ENCODE data around the gene CNTNAP1. TPM values are rescaled to one million over a fixed set of nuclear protein-coding genes. Genes with fewer than 3 reads are reported as not detected.

CNTNAP1 gene
- total RNA-seq, 2 experiments from 2014 or later: 1.2 to 1.4 TPM

GRCh38 chr17:42743595-42744282 lies 61.4 kb downstream of the CNTNAP1 start:
- Mint-ChIP-seq H3K27ac (peak overlapping the region; percentile 98), H3K4me1 (peaks cover 19% of the 10 kb centered on the region), H3K4me3 (peak overlapping the region; percentile 89), H3K36me3 (ENCODE audit: low read depth) (peaks cover 2% of the 10 kb centered on the region), H3K27me3 (peaks cover 5% of the 10 kb centered on the region), H3K9me3 (ENCODE audit: low read depth) (peaks cover 2% of the 10 kb centered on the region)
- no peak for ATAC-seq
- ChIA-PET CTCF (interaction anchor here (0.7 to 1.7 kb wide), 5 partner anchors 16 to 82 kb away, joined by 3 to 12 read pairs (median 3); partner anchors contain the start of gene VPS25), POLR2A (interaction anchor here (0.6 to 0.7 kb wide), 2 partner anchors 428 to 709 kb away, joined by 4 to 6 read pairs; no protein-coding TSS in a partner anchor)
- no peak for DNase-seq
- intact Hi-C loops (cut with DNase I, micrococcal nuclease): loop anchor here (1.0 to 5.0 kb wide), 12 partner anchors 19 to 574 kb away; partner anchors contain the start of genes VPS25 (in 2 of the 2), AARSD1 (in 1 of the 2), CNTD1 (in 1 of the 2) and COA3 (in 1 of the 2)

GRCh38 chr17:42744283-42744805 lies 62.0 kb downstream of the CNTNAP1 start:
- intact Hi-C loops (cut with DNase I, micrococcal nuclease): loop anchor here (1.0 to 5.0 kb wide), 12 partner anchors 18 to 573 kb away; partner anchors contain the start of genes VPS25 (in 2 of the 2), AARSD1 (in 1 of the 2), CNTD1 (in 1 of the 2) and COA3 (in 1 of the 2)
- DNase-seq (peak; percentile 85), ATAC-seq (peak; percentile 88)
- peaks cover 2% of the 10 kb centered on the region for H3K36me3 Mint-ChIP-seq (ENCODE audit: low read depth)
- peaks cover 19% of the 10 kb centered on the region for H3K4me1 Mint-ChIP-seq
- H3K4me3 Mint-ChIP-seq: peak overlapping the region; percentile 89
- CTCF ChIA-PET: interaction anchor here (0.7 to 1.7 kb wide), 4 partner anchors 19 to 83 kb away, joined by 3 to 12 read pairs (median 3); partner anchors contain the start of gene VPS25
- peaks cover 2% of the 10 kb centered on the region for H3K9me3 Mint-ChIP-seq (ENCODE audit: low read depth)
- peak overlapping the region; percentile 98 for H3K27ac Mint-ChIP-seq
- POLR2A ChIA-PET: no interaction called here
- peaks cover 7% of the 10 kb centered on the region for H3K27me3 Mint-ChIP-seq

- intact Hi-C loops (cut with DNase I, micrococcal nuclease): loop anchor here (1.0 to 5.0 kb wide), 16 partner anchors 18 to 572 kb away; partner anchors contain the start of genes CNTD1 (in 2 of the 2), COA3 (in 2 of the 2), RETREG3 (in 2 of the 2) and TUBG1 (in 2 of the 2)
- POLR2A ChIA-PET: no interaction called here
- H3K36me3 Mint-ChIP-seq (ENCODE audit: low read depth): peaks cover 2% of the 10 kb centered on the region
Measured at GRCh38 chr17:42744806-42745617, 62.7 kb downstream of the CNTNAP1 start, which contains the start of gene EZH1. Gene EZH1 (minus strand): TSS chr17:42745040. CDS start chr17:42728941, 16,099 bp downstream.

GRCh38 chr17:42748202-42748907 lies 66.0 kb downstream of the CNTNAP1 start:
- Mint-ChIP-seq H3K27me3 (peaks cover 10% of the 10 kb centered on the region), H3K36me3 (ENCODE audit: low read depth) (peaks cover 2% of the 10 kb centered on the region), H3K9me3 (ENCODE audit: low read depth) (peaks cover 2% of the 10 kb centered on the region), H3K4me3 (no peak overlapping the region), H3K4me1 (peaks cover 16% of the 10 kb centered on the region), H3K27ac (no peak overlapping the region)
- ChIA-PET POLR2A (no interaction called here), CTCF (interaction anchor here (0.6 to 1.7 kb wide), 4 partner anchors 11 to 200 kb away, joined by 3 to 5 read pairs (median 4); no protein-coding TSS in a partner anchor)
- no peak for DNase-seq
- intact Hi-C loops (cut with DNase I, micrococcal nuclease): loop anchor here in 1 of 2 experiments (5.0 kb wide), 1 partner anchor 424 kb away; the partner anchor contains the start of gene NBR1
- ATAC-seq: no peak

More at GRCh38 chr17:42744806-42745617, 62.7 kb downstream of the CNTNAP1 start, which contains the start of gene EZH1:
- DNase-seq: peak; percentile 96
- CTCF ChIA-PET: no interaction called here
- Mint-ChIP-seq H3K4me3 (peak within 1 kb of the TSS; percentile 89), H3K27ac (peak within 1 kb of the TSS; percentile 98), H3K4me1 (peaks cover 19% of the 10 kb centered on the region), H3K27me3 (peaks cover 7% of the 10 kb centered on the region), H3K9me3 (ENCODE audit: low read depth) (peaks cover 2% of the 10 kb centered on the region)
- peak; percentile 91 for ATAC-seq

GRCh38 chr17:42748908-42749798 lies 66.8 kb downstream of the CNTNAP1 start:
- Mint-ChIP-seq H3K27me3 (peaks cover 14% of the 10 kb centered on the region), H3K27ac (no peak overlapping the region), H3K4me1 (peaks cover 8% of the 10 kb centered on the region), H3K36me3 (ENCODE audit: low read depth) (peaks cover 2% of the 10 kb centered on the region), H3K9me3 (ENCODE audit: low read depth) (peaks cover 2% of the 10 kb centered on the region), H3K4me3 (no peak overlapping the region)
- DNase-seq (no peak), ATAC-seq (no peak)
- intact Hi-C loops (cut with DNase I, micrococcal nuclease): loop anchor here in 1 of 2 experiments (5.0 kb wide), 1 partner anchor 423 kb away; the partner anchor contains the start of gene NBR1
- CTCF ChIA-PET: interaction anchor here (0.6 to 1.7 kb wide), 4 partner anchors 10 to 200 kb away, joined by 3 to 5 read pairs (median 4); no protein-coding TSS in a partner anchor
- POLR2A ChIA-PET: no interaction called here

Small RNA genes within 50 kb of the gene (microRNA-seq; reads per million reads assigned to microRNA genes)
- 1.4 reads per million for gene MIR6780A (ENCODE audit: borderline replicate concordance)

Other genes starting within 250 kb of the CNTNAP1 start
- 10 to 100 TPM; 13.3 to 15.9 TPM for gene ATP6V0A1, start 223.7 kb upstream of the CNTNAP1 start, total RNA-seq
- gene NAGLU, start 146.3 kb upstream of the CNTNAP1 start, total RNA-seq: 10 to 100 TPM in 1 of 2 experiments, 1 to 10 TPM in 1; 9.7 to 12.5 TPM
- gene HSD17B1, start 129.6 kb upstream of the CNTNAP1 start, total RNA-seq: under 1 TPM; 0.35 to 0.41 TPM
- 100 to 1,000 TPM in 1 of 2 experiments, 10 to 100 TPM in 1; 83.3 to 105 TPM for gene COASY, start 120.4 kb upstream of the CNTNAP1 start, total RNA-seq
- gene MLX, start 115.4 kb upstream of the CNTNAP1 start, total RNA-seq: 10 to 100 TPM; 38.7 to 40.7 TPM
- 10 to 100 TPM; 27.0 to 28.9 TPM for gene PSMC3IP, start 104.8 kb upstream of the CNTNAP1 start, total RNA-seq
- gene RETREG3, start 73.2 kb upstream of the CNTNAP1 start, total RNA-seq: 10 to 100 TPM; 28.3 to 30.9 TPM
- 100 to 1,000 TPM in 1 of 2 experiments, 10 to 100 TPM in 1; 76.1 to 102 TPM for gene TUBG1, start 72.8 kb upstream of the CNTNAP1 start, total RNA-seq
- 1 to 10 TPM; 9.0 to 9.2 TPM for gene TUBG2, start 23.2 kb upstream of the CNTNAP1 start, total RNA-seq
- gene PLEKHH3, start 5.5 kb upstream of the CNTNAP1 start, total RNA-seq: under 1 TPM; 0.73 to 0.97 TPM
- under 1 TPM; 0.18 to 0.37 TPM for gene CCR10, start 688 bp upstream of the CNTNAP1 start, total RNA-seq
- 10 to 100 TPM; 28.6 to 29.5 TPM for gene EZH1, start 62.5 kb downstream of the CNTNAP1 start, total RNA-seq
- gene RAMP2, start 78.7 kb downstream of the CNTNAP1 start, total RNA-seq: not detected
- gene VPS25, start 90.9 kb downstream of the CNTNAP1 start, total RNA-seq: 10 to 100 TPM; 62.5 to 64.0 TPM
- gene WNK4, start 98.1 kb downstream of the CNTNAP1 start, total RNA-seq: under 1 TPM; 0.42 to 0.64 TPM
- 10 to 100 TPM; 30.1 to 31.4 TPM for gene COA3, start 116.2 kb downstream of the CNTNAP1 start, total RNA-seq
- not detected for gene CNTD1, start 116.3 kb downstream of the CNTNAP1 start, total RNA-seq
- 100 to 1,000 TPM in 1 of 2 experiments, 10 to 100 TPM in 1; 69.1 to 101 TPM for gene BECN1, start 141.8 kb downstream of the CNTNAP1 start, total RNA-seq
- 100 to 1,000 TPM; 116 to 118 TPM for gene PSME3, start 150.9 kb downstream of the CNTNAP1 start, total RNA-seq
- 1 to 10 TPM; 1.7 to 1.9 TPM for gene AOC2, start 162.0 kb downstream of the CNTNAP1 start, total RNA-seq
- 1 to 10 TPM; 1.2 to 2.0 TPM for gene AOC3, start 168.7 kb downstream of the CNTNAP1 start, total RNA-seq
- not detected for gene G6PC1, start 218.3 kb downstream of the CNTNAP1 start, total RNA-seq

Data from activated CD4-positive, alpha-beta T cell treated with anti-CD3 and anti-CD28 coated beads for 36 hours (primary cell).